ENCODE results near the gene LYG1. TPM values are rescaled to one million over a fixed set of nuclear protein-coding genes. Genes with fewer than 3 reads are reported as not detected.
"Not testable (repeated sequence)": the region's sequence is repeated elsewhere in the genome, so short reads cannot be mapped to it uniquely, and the experiment has no call there.

LYG1 gene
- total RNA-seq, 4 donors from 2014 or later: 0.66 to 2.7 (median 1.9) TPM

- H3K36me3 ChIP-seq: peaks cover 0 to 86% (median 0%) of the 10 kb centered on the region in 3 donors
- TF ChIP-seq EP300 (IDR thresholded peaks at IDR 0.05) (no peak), POLR2A (IDR thresholded peaks at IDR 0.05) (no peak)
- TF ChIP-seq, protein P1, sequence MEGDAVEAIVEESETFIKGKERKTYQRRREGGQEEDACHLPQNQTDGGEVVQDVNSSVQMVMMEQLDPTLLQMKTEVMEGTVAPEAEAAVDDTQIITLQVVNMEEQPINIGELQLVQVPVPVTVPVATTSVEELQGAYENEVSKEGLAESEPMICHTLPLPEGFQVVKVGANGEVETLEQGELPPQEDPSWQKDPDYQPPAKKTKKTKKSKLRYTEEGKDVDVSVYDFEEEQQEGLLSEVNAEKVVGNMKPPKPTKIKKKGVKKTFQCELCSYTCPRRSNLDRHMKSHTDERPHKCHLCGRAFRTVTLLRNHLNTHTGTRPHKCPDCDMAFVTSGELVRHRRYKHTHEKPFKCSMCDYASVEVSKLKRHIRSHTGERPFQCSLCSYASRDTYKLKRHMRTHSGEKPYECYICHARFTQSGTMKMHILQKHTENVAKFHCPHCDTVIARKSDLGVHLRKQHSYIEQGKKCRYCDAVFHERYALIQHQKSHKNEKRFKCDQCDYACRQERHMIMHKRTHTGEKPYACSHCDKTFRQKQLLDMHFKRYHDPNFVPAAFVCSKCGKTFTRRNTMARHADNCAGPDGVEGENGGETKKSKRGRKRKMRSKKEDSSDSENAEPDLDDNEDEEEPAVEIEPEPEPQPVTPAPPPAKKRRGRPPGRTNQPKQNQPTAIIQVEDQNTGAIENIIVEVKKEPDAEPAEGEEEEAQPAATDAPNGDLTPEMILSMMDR (IDR thresholded peaks at IDR 0.05): no peak
- H3K27ac ChIP-seq: no peak overlapping the region
- H3K4me1 ChIP-seq: no peaks in the 10 kb centered on the region
- no peak for DNase-seq (ENCODE audit: low spot score in 2 of 2)
- H3K9me3 ChIP-seq: peaks cover 0 to 5% (median 1%) of the 10 kb centered on the region in 4 donors
- no peak overlapping the region for H3K4me3 ChIP-seq
- WGBS, 2 donors: 91 to 96% methylated on average over 7 of the region's 7 CpGs
- no peaks in the 10 kb centered on the region for H3K27me3 ChIP-seq
Observed at GRCh38 chr2:99285526-99285925, 15.5 kb downstream of the LYG1 start.

- no peaks in the 10 kb centered on the region for H3K4me1 ChIP-seq
- H3K27me3 ChIP-seq: no peaks in the 10 kb centered on the region
- H3K36me3 ChIP-seq: peaks cover 0 to 80% (median 0%) of the 10 kb centered on the region in 3 donors
- TF ChIP-seq, protein P1 (IDR thresholded peaks at IDR 0.05): no peak
- TF ChIP-seq POLR2A (IDR thresholded peaks at IDR 0.05) (no peak), EP300 (IDR thresholded peaks at IDR 0.05) (no peak)
- peaks cover 0 to 34% (median 4%) of the 10 kb centered on the region in 4 donors for H3K9me3 ChIP-seq
- no peak overlapping the region for H3K27ac ChIP-seq
- H3K4me3 ChIP-seq: no peak overlapping the region
- no peak for DNase-seq (ENCODE audit: low spot score in 2 of 2)
Observed at GRCh38 chr2:99279969-99280695, 20.9 kb downstream of the LYG1 start.

GRCh38 chr2:99278793-99279291 is 22.2 kb downstream of the LYG1 start:
- 63 to 73% methylated on average over 2 of the region's 2 CpGs for WGBS, 2 donors
- peak in 1 of 2 donors; percentile 13 for TF ChIP-seq EP300 (IDR thresholded peaks at IDR 0.05)
- TF ChIP-seq, protein P1 (IDR thresholded peaks at IDR 0.05): no peak
- Histone ChIP-seq H3K27ac (peak overlapping the region in 1 of 4 donors; percentile 39), H3K4me3 (no peak overlapping the region), H3K27me3 (no peaks in the 10 kb centered on the region), H3K9me3 (peaks cover 0 to 34% (median 4%) of the 10 kb centered on the region in 4 donors), H3K4me1 (no peaks in the 10 kb centered on the region), H3K36me3 (peaks cover 0 to 67% (median 0%) of the 10 kb centered on the region in 3 donors)
- DNase-seq (ENCODE audit: low spot score in 2 of 2): no peak

DNA sequence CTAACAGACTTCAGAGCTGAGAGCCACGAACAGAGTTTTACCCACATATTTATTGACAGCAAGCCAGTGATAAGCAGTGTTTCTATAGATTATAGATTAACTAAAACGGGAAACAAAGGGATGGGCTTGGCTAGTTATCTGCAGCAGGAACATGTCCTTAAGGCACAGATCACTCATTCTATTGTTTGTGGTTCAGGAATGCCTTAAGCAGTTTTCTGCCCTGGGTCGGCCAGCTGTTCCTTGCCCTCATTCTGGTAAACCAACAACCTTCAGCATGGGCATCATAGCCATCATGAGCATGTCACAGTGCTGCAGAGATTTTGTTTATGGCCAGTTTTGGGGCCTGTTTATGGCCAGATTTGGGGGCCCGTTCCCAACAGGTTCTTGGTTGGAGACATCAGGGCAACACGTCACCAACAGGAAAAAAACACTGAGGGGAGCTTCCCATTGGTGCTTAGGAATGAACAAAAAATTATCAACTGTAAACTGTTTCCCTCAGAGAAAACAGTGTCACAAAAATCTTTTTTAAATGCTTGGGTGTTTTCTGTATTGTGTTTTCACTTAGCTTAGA is 22.7 kb downstream of the LYG1 start:
- H3K4me3 ChIP-seq: not testable (repeated sequence)
- 83 to 92% methylated on average over 5 of the region's 5 CpGs for WGBS, 2 donors

GRCh38 chr2:99275882-99276281 is 25.1 kb downstream of the LYG1 start:
- no peak overlapping the region for H3K27ac ChIP-seq
- DNase-seq (ENCODE audit: low spot score in 2 of 2): no peak
- WGBS, 2 donors: 70% methylated on average over 7 of the region's 7 CpGs
- TF ChIP-seq, protein P1 (IDR thresholded peaks at IDR 0.05): no peak
- TF ChIP-seq POLR2A (IDR thresholded peaks at IDR 0.05) (no peak), EP300 (IDR thresholded peaks at IDR 0.05) (no peak)
- peaks cover 0 to 47% (median 0%) of the 10 kb centered on the region in 3 donors for H3K36me3 ChIP-seq
- H3K4me3 ChIP-seq: no peak overlapping the region
- H3K9me3 ChIP-seq: peaks cover 0 to 41% (median 4%) of the 10 kb centered on the region in 4 donors
- H3K27me3 ChIP-seq: no peaks in the 10 kb centered on the region
- H3K4me1 ChIP-seq: no peaks in the 10 kb centered on the region

More for the DNA sequence above, 22.7 kb downstream of the LYG1 start:
- not testable (repeated sequence) for H3K27ac ChIP-seq; H3K4me1 ChIP-seq; H3K27me3 ChIP-seq; DNase-seq (ENCODE audit: low spot score in 2 of 2)
- Histone ChIP-seq H3K9me3 (peaks cover 0 to 34% (median 4%) of the 10 kb centered on the region in 4 donors), H3K36me3 (peaks cover 0 to 62% (median 0%) of the 10 kb centered on the region in 3 donors)
